Adrenal gland (tissue), 5 donors: ENCODE results near the gene RASA2.

Source experiments
- POLR2A ChIP-seq, 2 donors: fragments of 450-650 bp; IDR thresholded peaks; one replicate each; pipeline ENCODE4 v1.6.1; 2017; ENCODE audit warnings: antibody characterized with exemption in 2 of 2, mild to moderate bottlenecking in 2 of 2, moderate library complexity in 1 of 2
- TF ChIP-seq, protein P1 (sequence below), 6 experiments: fragments of 450-650 bp in 4 of 6; fragments of 200-600 bp in 2 of 6; sonication (generic) in 1 of 6; IDR thresholded peaks; 1 replicate in 5 of 6; 2 replicates in 1 of 6; pipeline versions ENCODE4 v1.5.1 to v1.8.0; 2016 to 2021; ENCODE audit warnings: antibody characterized with exemption in 6 of 6, mild to moderate bottlenecking in 2 of 6, moderate library complexity in 1 of 6
- donor health status: DM: no; HTN: no; CAD: no.

DNA sequence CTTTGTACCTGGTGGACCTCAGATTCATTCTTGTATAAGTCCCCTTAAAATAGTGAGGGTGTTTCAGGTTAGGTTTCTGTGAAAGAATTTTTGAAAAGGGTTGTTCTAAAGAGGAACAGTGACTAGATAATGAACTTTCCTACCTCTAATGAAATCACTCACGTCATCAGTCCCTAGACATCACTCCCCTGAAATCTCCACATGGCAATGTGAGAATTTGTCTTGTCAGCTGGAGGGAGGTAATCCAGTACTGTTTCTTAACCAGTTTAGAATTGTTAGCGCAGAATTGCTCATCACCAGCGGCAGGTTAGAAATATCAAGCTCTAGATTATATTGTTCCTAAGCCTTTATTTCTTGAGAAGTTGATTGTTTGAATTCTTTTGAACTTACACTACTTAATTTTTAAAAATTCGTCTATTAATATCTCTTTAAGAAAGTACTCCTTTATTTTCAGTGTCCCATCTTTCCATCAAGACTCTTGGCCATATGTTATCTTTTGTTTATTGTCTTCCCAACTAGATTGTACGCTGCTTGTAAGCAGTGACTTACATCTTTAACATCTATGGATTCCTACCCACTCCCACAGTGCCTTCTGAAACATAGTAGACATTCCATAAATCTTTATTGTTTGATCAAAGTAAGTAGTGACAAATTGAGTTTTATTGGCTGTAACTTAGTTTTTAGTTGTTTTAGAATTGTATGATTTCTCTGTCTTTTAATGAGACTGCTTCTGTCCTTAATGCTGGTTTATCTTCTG lies 52.8 kb downstream of the RASA2 start:
- TF ChIP-seq, protein P1, sequence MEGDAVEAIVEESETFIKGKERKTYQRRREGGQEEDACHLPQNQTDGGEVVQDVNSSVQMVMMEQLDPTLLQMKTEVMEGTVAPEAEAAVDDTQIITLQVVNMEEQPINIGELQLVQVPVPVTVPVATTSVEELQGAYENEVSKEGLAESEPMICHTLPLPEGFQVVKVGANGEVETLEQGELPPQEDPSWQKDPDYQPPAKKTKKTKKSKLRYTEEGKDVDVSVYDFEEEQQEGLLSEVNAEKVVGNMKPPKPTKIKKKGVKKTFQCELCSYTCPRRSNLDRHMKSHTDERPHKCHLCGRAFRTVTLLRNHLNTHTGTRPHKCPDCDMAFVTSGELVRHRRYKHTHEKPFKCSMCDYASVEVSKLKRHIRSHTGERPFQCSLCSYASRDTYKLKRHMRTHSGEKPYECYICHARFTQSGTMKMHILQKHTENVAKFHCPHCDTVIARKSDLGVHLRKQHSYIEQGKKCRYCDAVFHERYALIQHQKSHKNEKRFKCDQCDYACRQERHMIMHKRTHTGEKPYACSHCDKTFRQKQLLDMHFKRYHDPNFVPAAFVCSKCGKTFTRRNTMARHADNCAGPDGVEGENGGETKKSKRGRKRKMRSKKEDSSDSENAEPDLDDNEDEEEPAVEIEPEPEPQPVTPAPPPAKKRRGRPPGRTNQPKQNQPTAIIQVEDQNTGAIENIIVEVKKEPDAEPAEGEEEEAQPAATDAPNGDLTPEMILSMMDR (IDR thresholded peaks at IDR 0.05) = no peak
- no peak for TF ChIP-seq POLR2A (IDR thresholded peaks at IDR 0.05)
